ENCODE measurements around the gene RNF148.

DNA sequence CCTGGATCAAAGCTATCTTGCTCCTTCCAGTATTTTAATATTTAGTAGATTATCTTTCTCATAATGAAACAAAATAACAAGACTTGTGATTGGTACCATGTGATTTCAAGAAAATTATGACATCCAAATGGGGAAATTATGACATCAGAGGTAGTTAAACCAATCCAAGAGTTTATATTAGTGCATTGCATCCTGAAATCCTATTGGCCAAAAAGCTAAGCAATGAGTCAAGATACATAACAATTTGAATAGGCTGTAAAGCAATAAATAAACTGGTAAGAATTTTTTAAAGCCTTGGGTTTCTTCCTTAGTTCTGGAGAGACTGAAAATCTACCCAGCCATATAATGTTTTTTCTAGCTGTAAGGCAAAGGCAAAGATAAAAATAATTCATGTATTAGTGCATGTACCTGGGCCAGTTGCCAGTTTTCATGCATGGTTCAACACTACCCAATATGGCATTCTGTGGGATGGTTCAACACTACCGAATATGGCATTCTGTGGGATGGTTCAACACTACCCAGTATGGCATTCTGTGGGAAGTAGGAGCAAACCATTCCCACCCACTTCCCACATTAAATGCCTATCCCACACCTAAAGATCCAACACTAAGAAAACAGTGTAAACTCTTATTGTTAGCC, at the start of gene RNF148:
- TF ChIP-seq EGR1 (IDR thresholded peaks at IDR 0.05) (no peak), EP300 (IDR thresholded peaks at IDR 0.05; ENCODE audit: borderline replicate concordance) (no peak), FOXM1 (IDR thresholded peaks at IDR 0.05; ENCODE audit: borderline replicate concordance, low read depth) (no peak), ZBTB7A (IDR thresholded peaks at IDR 0.05; ENCODE audit: low read depth) (no peak), TEAD4 (IDR thresholded peaks at IDR 0.05) (no peak), CEBPB (IDR thresholded peaks at IDR 0.05) (no peak), TAF1 (IDR thresholded peaks at IDR 0.05; ENCODE audit: low read depth) (no peak), TCF12 (IDR thresholded peaks at IDR 0.05; ENCODE audit: low read depth) (no peak), RAD21 (IDR thresholded peaks at IDR 0.05; ENCODE audit: low read depth) (no peak)
- TF ChIP-seq, protein P1, sequence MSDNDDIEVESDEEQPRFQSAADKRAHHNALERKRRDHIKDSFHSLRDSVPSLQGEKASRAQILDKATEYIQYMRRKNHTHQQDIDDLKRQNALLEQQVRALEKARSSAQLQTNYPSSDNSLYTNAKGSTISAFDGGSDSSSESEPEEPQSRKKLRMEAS (IDR thresholded peaks at IDR 0.05), result no peak
